Anterior cingulate cortex (tissue), 58 donors: ENCODE measurements around the gene MTA1.

Source experiments
- DNase-seq, 58 donors: peaks; one replicate each; lab custom pipeline; 2025; lab: John Stamatoyannopoulos, UW

MTA1 gene

DNA sequence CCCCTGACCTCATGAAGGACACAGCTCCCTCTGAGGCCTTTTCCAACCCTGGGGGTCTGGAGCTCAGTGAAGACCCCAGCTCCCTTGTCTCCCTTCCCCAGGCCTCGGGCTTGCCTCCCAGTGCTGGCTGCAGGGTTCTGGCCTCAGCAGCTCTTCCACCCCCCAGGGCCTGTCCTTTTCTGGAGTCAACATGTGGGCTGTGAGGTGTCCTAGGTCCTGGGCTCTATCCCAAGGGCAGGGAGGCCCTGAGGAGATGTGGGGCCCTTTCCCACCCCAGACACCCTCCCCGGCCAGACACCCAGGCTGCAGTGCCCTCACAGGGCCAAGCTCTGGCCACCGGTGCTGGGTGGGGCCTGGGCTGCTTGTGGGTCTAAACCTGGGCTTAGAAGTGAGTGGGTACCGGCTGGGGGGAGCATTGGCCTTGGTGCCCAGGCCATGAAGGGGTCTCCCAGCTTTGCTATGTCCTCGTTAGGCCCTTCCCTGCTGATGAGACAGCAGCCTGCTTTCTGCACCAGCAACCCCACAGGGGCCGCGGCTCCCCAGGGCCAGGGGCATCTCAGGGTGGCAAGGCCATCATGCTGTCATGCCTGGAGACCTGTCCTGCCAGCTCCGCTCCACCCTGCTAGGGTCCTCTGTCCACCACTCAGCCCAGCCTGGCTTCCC is 52.3 kb downstream of the MTA1 start:
- DNase-seq = no peak

DNA sequence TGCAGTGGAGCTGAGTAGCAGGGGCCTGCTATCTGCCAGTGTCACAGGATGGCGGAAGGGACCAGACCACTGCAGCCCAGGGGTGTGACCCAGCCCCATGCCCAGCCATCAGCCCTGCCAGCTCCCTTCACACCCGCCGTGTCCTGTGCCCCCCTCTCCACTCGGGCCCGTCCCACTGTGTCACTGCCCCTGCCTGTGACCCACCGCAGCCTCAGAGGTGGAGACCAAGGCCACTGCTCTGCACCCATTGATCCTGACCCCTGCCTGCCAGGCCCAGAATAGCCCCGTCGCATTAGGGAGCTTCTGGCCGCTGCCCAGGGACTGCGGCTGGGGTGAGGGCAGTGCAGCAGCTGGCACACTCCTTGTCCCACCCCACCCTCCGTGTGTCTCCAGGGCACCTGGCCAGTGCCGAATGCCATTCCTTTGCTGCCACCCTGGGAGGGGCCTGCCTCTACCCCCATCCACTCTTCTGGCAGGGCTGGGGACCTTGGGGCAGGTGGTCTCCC is 52.9 kb downstream of the MTA1 start:
- no peak for DNase-seq

DNA sequence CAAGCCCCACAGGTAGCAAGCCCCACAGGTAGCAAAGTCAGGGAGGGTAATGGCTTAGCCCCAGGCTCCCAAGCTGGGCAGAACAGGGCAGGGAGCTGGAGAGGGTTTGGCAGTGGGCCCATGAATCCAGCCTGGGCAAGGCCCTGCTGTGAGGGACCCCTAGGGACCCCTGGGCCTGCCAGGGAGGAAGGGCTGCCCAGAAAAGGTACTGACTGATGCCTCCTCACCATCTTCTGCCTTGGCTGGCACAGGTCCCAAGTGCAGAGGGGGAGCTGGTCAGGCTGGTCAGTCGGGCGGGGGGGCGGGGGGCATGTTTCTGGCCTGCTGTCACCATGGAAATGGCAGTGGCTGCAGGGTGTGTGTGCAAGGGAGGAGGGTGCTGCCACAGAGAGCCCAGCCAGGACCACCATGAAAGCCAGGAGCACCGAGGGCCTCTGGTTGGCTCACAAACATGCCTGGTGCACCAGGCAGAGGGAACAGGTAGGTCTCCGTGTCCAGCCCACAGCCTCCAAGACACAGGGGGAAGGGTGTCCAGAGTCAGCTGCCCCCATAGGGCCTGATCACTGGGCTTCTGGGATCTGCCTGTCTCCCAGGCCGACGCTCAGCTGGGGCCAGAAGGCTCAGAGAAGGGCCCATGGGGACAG is 53.5 kb downstream of the MTA1 start:
- peak in 2 of 58 donors; percentile 19 to 51 for DNase-seq

DNA sequence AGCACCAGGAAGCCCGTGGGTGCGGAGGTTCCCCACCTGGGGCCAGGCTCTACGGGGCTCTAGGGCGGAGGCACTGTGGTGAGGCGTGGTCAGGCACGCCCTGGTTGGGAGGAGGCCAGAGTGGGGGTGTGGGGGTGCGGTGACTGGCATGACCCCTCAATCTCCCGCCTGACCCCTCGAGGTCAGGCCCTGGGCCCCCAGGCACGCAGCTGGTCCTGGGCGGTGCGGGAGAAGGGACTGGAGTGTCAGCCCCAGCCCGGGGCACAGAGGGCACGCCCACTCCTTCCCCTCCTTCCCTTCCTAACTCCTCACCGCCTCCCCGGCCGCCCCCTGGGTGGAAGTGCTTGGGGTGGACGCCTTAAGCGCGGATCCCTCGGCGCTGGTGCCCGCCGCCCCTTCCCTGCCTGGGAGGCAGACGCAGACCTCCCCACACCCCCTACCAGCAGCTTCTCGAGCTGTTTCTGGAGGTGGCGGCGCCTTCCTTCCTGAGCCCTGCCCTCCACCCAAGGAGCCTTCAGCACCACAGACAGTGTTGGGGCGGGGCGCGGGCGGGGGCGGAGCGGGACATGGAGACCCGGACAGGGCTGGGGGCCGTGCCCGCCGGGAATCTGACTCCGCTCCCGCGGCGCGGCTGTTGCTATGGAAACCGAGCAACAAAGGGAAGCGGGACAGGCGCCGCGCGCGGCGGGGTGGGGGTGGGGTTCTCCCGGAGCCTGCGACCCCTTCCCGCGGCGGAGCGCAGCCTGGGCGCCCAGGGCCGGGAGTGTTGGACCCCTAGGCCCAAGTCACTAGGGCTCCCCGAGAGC is 54.3 kb downstream of the MTA1 start:
- DNase-seq = peak in 51 of 58 donors; percentile 12 to 81 (median 53)

DNA sequence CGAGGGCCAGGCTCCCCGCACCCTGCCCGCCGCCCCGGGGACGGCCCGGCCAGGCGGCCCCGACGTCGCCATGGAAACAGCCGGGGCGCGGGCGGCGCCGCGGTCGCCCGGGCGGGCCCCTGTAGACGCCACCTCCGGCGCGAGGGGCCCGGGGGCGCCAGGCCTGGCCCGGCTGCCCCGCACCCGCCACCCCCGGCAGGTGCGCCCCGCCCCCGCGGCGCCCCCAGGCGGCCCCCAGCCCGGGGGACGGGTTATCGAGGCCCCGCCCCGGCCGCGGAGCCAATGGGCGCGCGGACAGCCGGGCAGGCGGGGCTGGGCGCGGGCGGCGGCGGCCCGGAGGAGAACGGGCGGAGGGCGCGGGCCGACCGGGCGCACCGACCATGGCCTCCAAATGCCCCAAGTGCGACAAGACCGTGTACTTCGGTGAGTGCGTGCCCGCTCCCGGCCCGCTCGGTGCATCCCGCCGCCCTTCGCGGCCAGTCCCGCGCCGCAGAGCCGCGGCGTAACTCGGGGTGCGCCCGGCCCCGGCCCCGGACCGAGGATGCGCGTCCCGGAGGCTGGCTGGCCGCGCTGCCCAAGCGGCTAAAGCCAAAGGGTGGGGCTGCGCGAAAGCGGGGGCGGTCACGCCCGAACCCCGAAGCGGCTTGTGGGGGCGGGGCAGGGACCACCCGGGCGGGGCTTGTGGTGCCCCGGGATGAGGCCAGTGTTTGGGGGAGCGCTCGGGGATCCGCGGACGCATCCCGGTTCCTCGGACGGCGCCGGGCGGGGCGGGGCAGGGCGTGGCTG is 55.0 kb downstream of the MTA1 start, which contains the start of gene CRIP2:
Gene CRIP2 (plus strand): TSS at position 339 of the 786 bp plus-strand sequence. CDS start 42 bp downstream, at position 381.
- peak in 7 of 58 donors; percentile 23 to 53 (median 28) for DNase-seq

DNA sequence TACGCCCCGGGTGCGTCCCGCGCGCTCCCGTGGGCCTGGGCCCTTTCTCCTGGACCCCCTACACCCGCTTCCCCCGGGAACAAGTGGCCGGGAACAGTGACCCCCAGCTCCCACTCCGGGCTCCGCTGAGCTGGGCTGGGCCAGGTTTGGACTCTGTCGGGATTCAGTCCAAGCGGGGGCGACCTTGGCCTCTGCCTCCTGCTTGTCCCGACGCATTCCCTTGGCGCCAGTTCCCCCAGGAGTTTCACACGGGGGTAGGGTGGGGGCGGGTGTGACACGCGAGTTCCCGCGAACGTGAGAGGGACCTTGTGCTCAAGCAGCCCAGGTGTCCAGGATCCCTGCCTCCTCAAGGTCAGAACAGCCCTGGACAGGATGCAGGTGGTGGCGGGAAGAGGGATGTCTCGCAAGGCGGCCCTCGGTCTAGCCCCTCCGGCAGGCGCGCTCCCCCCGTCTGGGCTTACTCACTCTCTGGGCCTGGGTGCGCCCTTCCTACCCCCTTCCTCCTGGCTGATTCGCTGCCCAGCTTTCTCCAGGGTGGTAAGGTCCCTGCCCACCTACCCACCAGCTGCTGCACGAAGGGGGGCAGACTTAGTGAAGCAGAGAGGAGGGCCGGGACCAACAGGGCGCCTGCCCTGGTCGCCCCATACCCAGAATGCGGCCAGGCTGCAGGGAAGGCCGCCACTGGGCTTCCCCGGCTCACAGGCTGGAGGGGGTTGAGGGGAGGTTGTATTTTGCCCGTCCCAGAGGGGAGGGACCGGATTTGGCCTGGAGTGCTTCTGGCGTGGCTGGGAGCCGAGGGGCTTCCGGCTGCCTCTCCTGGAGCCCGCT is 55.9 kb downstream of the MTA1 start:
- DNase-seq = peak in 7 of 58 donors; percentile 10 to 77 (median 56)

DNA sequence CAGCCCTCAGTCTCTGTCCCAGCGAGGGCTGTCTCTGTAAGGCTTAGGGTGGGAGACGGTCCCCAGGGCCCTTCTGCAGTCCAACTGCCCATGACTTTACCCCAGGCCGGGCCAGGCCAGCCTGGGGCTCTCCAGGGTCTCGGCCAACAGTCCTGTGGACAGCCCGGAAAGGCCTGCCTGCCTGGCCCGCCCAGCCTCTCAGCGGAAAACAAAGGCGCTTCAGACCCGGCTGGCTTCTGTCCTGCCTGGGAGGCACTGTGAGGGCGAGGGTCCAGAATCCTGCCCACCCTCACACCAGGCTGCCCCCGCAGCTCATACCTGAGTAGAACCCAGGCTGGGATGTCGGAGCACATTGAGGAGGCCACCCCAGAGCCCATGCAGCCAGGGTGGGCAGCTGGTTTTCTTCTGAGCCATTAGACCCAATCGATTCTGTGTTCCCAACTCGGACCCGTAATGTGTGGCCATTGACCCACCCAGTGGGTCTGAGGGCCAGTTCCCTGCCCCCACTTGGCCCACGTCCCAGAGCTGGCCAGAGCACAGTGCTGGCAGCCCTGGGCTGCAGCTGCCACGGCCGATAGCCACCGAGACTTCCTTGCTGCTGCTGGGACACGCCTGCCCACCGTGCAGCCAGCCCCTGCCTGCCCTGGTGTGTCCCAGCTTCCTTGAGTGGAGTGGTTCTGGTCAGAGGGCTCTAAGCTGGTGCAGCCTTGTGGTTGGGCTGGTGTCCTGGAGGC is 56.6 kb downstream of the MTA1 start:
- peak in 57 of 58 donors; percentile 55 to 91 (median 84) for DNase-seq

DNA sequence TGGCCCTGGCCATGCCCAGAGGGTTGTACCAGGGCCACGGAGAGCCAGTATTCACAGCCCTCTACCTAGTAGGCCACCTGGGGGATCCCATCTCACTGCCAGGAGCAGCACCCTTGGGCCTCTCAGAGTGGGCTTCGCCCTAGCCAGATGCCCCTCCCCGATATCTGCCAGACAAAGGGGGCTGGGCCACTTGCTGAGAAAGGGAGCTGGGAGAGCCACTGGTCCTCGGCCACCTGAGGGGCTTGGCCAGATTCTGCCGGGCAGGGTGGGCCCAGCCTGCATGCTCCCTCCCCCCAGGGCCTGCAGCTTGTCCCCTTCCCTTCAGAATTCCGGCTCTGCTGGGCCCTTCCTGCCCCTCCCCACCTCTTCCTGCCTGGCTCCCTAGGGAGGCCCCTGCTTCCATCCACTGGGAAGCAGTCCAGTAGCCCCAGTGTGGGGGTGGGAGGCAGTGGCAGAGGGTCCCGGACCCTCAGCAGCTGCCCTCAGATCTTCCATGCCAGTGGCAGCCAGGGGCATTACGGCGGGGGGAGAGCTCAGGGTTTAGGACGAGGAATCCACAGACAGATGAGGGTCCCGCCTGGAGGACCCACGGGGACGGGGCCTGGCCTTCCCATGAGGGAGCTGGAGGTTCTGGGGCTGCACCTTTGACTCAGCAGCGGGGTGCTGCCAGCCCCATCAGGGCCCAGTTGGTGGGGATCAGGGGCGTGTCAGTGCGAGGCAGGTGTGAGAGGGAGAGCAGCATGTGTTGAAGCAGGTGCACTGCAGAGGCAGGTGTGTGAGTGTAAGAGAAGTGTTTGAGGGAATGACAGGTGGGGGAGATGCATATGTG is 57.4 kb downstream of the MTA1 start:
- no peak for DNase-seq

DNA sequence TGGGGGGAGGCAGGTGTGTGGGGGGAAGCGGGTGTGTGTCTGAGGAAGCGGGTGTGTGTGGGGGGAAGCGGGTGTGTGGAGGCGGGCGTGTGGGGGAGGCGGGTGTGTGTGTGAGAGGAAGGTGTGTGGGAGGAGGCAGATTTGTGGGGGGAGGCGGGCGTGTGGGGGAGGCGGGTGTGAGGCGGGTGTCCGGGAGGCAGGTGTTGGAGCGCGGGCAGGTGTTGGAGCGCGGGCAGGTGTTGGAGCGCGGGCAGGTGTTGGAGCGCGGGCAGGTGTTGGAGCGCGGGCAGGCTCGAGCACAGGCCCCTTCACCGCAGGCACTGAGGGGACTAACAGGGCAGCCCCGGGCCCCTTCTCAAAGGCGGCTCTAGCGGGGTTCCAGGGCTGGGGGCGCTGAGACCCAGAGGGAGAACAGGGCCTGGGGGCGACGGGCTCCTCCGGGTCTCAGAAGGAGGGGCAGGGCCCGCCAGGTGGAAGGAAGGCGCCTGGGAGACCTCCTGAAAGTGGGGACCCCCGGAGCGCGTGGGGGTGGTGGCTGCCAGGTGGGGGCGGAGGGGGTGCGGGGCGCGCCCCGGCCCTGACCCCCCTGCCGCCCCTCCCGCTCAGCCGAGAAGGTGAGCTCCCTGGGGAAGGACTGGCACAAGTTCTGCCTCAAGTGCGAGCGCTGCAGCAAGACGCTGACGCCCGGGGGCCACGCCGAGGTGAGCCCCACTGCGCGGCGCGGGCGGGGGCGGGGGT is 58.2 kb downstream of the MTA1 start:
- DNase-seq = peak in 2 of 58 donors; percentile 5 to 26

DNA sequence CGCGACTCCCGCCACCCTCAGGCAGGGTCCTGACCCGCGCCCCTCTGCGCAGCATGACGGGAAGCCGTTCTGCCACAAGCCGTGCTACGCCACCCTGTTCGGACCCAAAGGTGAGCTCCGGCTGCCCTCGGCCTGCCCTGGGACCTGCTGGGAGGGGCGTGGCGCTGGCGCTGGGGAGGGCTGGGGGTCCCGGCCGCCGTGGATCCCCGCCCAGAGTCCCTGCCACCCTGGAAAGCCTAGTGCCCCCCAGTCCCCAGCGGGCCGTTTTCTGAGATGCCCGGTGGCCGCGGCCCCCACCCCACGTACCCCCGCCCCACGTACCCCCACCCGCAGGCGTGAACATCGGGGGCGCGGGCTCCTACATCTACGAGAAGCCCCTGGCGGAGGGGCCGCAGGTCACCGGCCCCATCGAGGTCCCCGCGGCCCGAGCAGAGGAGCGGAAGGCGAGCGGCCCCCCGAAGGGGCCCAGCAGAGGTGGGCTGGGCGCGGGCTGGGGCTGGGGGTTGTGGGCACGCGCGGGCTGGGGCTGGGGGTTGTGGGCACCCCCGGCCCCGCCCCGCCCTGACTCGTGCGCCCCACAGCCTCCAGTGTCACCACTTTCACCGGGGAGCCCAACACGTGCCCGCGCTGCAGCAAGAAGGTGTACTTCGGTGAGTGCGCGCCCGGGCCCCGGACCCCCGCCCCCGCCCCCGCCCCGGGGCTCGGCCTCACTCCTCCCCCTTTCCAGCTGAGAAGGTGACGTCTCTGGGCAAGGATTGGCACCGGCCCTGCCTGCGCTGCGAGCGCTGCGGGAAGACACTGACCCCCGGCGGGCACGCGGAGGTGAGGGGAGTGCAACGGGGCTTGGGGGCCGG is 59.0 kb downstream of the MTA1 start:
- DNase-seq = no peak

DNA sequence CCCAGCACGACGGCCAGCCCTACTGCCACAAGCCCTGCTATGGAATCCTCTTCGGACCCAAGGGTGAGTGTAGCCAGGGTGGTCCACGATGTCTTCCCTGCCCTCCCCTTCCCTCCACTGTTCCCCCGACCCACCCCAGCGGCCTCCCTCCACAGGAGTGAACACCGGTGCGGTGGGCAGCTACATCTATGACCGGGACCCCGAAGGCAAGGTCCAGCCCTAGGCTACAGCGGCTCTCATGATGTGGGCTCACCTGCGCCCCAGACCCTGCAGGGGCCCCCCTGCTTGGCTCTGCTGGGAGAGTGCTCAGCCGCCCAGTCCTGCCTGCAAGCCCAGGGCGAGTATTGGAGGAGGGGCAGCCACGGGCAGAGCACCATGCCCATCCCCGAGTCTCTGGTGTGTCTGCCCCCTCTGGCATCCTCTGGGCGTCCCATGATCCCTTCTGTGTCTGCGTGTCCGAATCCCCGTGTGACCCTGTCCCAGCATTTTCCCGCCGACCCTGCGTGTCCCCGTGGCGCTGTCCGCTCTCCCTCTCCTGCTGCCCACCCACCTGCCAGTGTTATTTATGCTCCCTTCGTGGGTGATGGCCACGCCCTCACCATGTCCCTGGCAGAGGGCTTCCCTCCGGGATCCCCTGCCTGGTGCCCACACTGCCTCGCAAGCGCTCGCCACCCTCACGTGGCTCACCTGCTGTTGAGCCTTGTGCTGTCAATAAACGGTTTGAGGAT is 60.0 kb downstream of the MTA1 start:
- DNase-seq = peak in 7 of 58 donors; percentile 29 to 42 (median 32)

DNA sequence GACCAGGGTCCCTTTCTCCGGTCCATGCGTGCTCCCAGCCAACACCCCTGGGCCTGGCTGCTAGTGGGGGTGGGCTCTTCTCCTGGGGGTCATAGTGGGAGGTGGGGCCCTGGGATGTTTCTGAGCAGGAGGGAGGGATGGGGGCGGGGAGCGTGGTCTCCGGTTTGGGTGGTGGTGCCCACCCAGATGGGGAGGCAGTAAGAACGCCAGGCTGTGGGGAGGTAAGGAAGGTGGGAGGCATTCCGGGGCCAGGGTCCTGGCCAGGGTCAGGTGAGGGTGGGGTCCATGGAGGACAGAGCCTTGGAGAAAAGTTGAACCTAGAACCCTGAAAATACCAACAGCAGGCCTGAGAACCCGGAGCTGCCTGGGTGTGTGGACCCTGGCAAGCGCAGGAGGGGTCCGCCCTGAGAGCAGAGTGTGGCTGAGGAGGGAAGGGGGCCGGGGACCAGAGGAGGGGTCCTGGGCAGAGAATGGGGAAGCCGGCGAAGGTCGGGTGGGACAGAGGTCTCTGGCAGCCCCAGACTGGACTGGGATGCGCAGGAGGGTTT is 60.6 kb downstream of the MTA1 start:
- DNase-seq = peak in 1 of 58 donors; percentile 45

DNA sequence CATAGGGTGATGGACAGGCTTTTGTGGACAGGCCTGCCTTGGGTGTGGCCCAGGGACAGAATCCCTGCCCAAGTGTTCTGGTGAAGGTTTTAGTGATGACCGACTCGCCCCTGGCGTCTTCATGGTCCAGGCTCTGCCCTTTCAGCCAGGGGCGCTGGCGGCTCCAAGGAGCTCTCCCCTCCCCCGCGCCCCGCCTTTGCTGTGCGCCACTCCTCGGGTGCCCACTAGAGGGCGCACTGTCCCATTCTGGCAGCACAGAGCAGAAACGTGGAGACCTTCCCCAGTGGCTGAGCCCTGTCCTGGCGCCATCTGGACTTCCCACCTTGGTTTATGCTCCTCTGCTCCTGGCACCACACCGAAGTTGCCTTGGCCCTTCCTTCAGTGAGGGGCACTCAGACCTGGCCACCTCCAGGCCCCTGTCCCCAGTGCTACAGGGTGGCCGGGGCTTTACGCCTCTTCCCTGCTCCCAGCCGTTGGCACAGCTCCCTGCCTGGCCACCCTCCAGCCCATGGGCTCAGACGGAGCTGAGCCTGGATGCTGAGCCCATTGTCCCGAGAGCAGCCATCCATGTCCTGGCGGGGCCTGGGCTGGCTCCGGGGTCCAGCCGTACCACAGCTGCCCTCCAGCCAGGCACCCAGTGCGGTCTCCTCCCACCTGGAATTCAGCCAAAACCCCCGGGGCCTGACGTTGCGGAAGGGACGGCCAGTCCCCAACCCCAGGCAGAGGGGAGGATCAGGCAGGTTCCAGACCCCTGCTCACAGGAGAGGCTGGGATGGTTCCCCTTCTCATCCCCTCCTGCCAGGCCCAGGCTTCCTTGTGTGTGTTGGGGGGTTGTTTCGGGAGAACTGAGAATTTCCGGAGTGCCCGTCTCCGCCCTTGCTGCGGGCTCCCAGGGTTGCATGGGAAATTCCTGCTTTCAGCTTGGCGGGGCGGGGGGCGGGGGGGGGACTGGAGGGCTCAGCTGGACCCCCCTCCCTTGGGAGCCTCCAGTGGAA is 61.5 kb downstream of the MTA1 start:
- peak; percentile 59 to 98 (median 88) for DNase-seq
